GM21529 (cell line): Measurements from ENCODE around the gene PRCC.
A peak's percentile ranks its signal among the peaks of the same experiment; 100 is the strongest.

Experiments used
- ATAC-seq: cut with Tn5 transposase; IDR thresholded peaks from one replicate; pipeline ENCODE4 v1.9.1; 2021; ENCODE audit not compliant: unreplicated experiment

Gene PRCC

GRCh38 chr1:156795374-156795733, 28.0 kb downstream of the PRCC start:
- no peak for ATAC-seq

GRCh38 chr1:156795787-156796186, 28.5 kb downstream of the PRCC start:
- no peak for ATAC-seq

- peak; percentile 42 for ATAC-seq
These were observed 29.2 kb downstream of the PRCC start for GRCh38 chr1:156796340-156797097.

- ATAC-seq = no peak
These were observed 30.0 kb downstream of the PRCC start for GRCh38 chr1:156797212-156797871.

- ATAC-seq = no peak
These were observed 34.2 kb downstream of the PRCC start for GRCh38 chr1:156801409-156802121.

- no peak for ATAC-seq
These were observed 35.1 kb downstream of the PRCC start for GRCh38 chr1:156802421-156802935.

GRCh38 chr1:156803086-156803851, 35.9 kb downstream of the PRCC start:
- ATAC-seq = no peak

GRCh38 chr1:156804026-156804425, 36.7 kb downstream of the PRCC start:
- ATAC-seq = no peak

GRCh38 chr1:156804572-156805243, 37.4 kb downstream of the PRCC start:
- ATAC-seq = no peak

GRCh38 chr1:156805766-156806511, 38.6 kb downstream of the PRCC start:
- no peak for ATAC-seq

- ATAC-seq = no peak
These were observed 39.4 kb downstream of the PRCC start for GRCh38 chr1:156806512-156807440.

- ATAC-seq = no peak
These were observed 40.3 kb downstream of the PRCC start for GRCh38 chr1:156807627-156808026.

GRCh38 chr1:156808186-156809030, 41.1 kb downstream of the PRCC start:
- no peak for ATAC-seq

- no peak for ATAC-seq
These were observed 41.9 kb downstream of the PRCC start for GRCh38 chr1:156809281-156809680.

GRCh38 chr1:156809711-156810366, 42.5 kb downstream of the PRCC start:
- no peak for ATAC-seq

GRCh38 chr1:156811168-156811567, 43.8 kb downstream of the PRCC start:
- ATAC-seq = no peak

- ATAC-seq = no peak
These were observed 45.1 kb downstream of the PRCC start for GRCh38 chr1:156812293-156812990.
